ENCODE results near the gene KMT5B.
A peak's percentile ranks its signal among the peaks of the same experiment; 100 is the strongest.

The KMT5B gene

DNA sequence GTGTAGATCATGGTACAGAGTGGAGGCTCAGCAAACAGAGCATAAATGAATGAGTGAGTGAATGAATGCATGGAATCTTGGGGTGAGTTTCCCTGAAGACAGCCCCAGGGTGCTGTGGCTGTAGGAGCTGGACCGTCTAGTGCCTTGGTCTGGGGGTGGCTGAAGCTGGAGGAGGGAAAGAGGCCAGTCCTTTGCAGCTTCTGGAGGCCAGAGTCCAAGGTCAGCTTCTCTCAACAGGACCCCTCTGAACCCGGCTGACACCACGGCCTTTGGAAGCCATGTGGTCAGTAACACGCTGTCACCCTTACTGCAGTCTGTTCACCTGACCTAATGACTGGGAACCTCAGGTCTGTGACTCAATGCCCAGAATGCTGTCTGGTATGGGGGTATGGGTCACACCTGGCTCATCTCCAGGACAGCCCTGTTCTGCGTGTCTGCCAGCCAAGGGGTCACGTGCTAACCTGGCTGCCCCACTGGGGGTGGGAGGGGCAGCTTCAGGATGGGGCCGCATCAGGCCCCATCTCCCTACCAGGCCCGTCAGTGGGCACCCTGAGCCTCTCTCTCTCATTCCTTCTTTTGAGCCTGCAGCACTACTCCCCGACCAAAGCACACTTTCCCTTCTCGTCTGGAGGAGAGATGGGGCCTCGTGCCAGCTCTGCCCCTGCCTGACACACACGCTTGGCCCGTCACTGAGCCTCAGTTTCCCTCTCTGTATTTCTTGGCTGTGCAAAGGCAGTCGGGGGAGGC is 67.8 kb downstream of the KMT5B start:
- DNase-seq (ENCODE audit: low read depth in 2 of 2): no peak

DNA sequence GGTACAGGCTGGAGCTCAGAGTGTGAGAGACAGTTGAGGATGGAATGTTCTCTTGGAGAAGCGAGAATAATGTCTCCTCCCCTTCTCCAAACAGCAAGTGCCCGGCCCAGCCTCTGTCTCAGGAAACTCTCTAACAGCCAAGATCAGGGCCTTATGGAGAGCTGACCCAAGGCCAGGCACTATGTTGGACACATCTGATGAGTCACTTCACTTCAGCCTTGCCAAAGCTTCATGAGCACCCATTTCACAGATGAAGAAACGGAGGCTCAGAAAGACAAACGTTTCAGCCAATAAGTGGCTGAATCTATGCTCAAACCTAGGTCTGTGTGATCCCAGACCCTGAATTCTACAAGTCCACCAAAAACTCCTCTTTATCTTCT is 69.8 kb downstream of the KMT5B start:
- no peak for DNase-seq (ENCODE audit: low read depth in 2 of 2)

DNA sequence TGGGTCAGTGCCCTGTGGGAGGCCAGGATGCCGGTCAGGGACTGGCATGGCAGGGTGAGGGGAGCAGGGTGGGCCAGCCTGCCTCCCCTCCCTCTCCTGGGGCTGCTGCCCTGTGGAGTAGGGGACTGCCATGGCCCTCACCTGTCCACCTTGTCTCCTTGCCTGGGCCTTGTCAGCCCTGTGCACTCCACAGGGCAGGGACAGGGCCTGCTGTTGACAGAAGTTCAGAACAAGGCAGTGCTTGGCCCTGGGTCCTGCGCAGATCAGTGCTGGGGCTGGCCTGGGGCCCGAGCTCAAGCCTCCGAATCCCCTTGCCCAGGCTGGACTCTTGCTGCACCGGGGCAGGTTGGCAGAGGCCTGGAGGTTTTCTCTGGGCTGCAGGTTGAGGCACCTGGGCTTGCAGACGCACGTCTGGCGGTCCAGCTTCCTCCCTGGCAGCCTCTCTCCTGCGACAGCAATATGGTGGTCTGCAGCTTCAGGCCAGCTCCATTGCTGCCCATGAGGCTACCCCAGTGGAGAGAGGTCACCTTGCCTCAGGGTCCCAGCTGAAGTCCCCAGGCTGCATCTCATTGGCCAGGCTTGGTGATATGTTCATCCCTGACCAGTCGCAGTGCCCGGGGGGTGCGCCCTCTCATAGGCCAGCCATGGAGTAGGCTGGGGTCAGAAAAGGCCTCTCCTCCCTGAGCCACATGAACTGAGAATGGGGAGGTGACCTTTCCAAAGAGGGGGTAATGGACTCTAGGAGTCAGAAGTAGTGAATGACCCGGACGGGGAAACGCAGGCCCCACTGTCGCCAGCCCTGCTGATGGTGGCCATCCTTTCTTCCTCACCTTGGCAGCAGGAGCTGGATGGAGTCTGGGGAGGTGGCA is 70.4 kb downstream of the KMT5B start:
- DNase-seq (ENCODE audit: low read depth in 2 of 2): no peak

DNA sequence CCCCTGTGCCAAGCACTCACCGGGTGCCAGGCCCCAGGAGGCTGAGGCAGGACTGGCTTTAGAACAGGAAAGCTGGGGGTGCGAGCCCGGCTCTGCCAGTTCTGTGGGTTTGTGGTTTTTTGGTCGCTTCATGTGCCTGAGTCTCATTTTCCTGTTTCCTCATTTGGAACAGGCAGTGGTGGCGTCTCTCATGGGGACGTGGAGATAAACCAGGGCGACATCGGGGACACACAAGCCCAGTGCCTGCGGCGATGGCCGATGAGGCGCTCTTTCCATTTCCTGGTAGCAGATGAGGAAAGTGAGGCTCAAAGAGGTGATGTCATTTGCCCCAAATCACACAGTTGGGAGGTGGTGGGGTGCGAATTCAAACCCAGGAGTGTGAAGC is 71.1 kb downstream of the KMT5B start:
- peak; percentile 35 to 38 for DNase-seq (ENCODE audit: low read depth in 2 of 2)

DNA sequence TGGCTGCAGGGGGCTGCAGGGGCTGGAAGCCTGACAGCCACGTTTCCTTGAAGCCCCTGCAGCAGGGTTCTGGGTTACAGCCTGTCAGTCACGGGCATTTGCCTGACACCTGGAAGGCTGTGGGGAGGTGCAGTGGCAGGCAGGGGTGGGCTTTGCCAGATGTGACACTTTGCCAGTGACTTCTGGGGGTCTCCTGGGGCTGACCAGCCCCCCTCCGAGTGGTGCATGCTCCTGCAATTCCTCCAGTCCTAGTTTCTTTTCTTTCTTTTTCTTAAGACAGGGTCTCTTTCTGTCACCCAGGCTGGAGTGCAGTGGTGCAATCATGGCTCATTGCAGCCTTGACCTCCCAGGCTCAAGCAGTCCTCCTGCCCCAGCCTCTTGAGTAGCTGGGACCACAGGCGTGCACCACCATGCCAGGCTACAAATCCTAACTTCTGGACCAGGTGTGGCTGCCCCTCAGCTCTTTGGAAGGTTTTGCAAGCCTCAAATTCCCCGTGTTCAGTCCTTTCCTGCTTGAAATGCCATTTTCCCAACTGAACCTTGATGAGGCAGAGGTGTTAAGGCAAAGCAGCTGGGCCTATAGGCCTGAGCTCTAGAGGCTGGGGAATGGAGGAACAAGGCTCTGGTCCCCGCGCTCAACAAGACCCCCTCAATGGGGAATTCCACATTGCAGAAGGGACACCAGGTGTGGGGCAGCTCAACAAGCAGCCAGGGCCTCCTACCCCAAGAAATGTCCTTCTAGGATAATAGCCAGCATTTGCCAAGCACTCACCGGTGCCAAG is 71.7 kb downstream of the KMT5B start:
- no peak for DNase-seq (ENCODE audit: low read depth in 2 of 2)

DNA sequence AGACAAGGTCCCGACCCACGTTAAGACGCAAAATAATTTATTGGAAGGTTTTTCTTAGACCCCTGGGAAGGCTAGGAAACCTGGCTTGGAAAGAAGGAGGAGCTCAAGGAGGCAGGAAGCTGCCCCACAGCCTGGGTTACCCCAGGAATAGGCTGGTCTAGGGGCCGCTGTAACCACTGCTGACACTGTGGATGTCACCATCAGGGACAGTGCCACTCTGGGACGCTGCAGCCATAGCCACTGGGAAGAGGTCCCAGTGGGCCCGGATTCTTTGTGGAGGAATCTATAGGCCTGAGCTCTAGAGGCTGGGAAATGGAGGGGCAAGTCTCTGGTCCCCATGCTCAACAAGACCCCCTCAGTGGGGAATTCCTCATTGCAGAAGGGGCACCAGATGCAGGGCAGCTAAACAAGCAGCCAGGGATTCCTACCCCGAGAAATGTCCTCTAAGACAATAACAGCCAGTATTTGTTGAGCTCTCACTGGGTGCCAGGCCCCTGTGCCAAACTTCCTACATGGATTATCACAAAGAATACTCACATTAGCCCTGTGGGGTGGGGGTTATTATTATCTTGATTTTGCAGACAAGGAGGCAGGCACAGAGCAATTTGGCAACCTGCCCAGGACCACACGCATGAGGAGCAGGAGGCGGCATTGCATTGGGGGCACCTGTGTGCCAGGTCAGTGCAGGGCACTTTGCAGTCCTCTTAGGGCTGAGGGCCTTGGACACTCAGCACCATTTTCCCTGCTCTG is 72.4 kb downstream of the KMT5B start:
- no peak for DNase-seq (ENCODE audit: low read depth in 2 of 2)

DNA sequence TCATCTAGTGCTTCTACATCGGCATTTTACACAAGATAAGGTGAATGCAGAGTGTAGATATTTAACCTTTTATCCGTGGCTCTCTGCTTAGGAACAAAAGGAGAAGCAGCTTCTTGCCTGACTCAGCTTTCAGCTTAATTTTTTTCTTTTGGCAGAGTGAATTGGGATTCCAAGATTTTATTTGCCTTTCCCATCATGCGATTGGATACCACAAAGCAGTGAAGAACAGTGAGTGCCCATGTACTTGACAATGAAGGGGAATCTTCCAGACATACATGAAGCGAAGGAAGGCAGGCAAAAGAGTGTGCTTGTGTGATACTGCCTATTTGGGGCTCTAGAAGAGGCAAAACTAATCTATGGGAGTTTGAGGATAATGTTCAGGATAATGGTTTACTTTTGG is 74.9 kb downstream of the KMT5B start:
- no peak for DNase-seq (ENCODE audit: low read depth in 2 of 2)

DNA sequence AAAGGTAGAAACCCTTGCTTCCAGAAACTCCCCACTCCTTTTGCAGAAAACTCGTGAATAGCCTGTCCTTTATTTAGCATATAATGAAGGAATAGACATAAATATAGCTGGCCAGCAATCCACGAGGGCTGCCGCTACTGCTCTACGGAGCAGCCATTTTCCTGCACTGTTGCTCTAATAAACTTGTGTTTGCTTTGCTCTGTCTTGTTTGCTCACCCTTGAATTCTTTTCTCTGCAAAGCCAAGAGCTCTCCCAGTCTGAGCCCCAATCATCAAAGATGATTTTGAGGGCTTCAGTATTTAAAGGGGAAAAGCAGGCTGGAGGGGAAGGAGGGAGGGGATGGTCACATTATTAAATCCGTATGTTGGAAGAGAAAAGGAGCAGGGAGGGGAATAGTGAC is 75.3 kb downstream of the KMT5B start:
- no peak for DNase-seq (ENCODE audit: low read depth in 2 of 2)

DNA sequence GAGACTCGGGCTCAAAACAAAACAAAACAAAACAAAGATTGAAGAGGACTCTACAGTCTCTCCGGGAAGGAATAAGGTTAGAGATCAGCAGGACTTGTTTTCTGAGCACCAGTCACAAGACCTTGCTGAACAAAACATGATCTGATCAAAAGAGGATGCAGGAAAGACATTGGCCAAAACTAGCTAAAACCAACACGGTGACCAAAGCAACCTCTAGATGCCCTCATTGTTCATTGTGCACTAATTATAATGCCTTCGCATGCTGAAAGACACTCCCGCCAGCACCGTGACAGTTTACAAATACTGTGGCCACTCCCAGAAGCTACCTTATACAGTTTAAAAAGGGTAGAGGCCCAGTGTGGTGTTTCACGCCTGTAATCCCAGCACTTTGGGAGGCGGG is 76.2 kb downstream of the KMT5B start:
- no peak for DNase-seq (ENCODE audit: low read depth in 2 of 2)

DNA sequence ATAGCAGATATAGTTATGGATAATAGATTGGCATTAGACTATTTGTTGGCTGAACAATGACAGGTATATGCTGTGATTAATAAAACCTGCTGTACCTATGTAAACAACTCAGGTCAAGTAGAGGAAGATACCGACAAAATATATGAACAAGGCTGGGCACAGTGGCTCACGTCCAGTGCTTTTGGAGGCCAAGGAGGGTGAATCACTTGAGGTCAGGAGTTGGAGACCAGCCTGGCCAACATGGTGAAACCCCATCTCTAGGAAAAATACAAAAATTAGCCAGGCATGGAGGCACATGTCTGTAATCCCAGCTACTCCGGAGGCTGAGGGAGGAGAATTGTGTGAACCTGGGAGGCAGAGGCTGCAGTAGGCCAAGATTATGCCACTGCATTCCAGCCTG is 77.9 kb downstream of the KMT5B start:
- no peak for DNase-seq (ENCODE audit: low read depth in 2 of 2)

DNA sequence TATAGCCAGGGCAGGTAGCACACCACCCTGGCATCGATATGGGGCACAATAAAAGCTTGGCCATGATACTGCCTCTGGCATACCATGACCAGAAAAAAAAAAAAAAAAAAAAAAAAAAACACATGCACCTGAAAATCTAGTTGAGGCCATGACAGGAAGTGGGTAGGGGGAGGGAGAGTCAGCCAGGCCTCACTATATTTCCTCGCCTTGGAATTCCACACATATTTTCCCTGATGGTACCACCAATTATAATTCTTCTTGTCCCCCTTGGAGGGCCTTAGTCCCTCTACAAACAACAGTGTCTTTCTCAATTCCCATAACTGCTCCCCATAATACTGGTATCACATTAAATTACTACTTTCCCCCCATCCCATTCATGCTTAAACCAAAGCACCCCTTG is 79.3 kb downstream of the KMT5B start:
- DNase-seq (ENCODE audit: low read depth in 2 of 2): no peak

DNA sequence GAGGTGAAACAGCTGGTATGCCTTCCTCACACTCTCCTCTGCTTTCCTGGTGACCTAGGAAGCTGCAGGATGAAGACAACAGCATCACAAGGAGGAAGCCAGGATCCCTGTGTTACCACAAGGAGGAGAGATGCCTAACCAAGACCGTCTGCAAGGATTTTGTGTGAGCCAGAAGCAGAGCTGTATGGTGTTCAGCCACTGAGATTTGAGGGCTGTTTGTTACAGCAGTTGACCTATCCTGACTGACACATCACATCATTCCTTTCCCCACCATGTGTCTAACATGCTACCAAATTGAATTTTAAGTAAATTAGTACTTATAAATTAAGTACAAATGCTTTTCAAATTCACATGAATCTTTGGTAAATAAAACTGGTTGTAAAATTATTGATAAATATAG is 83.0 kb downstream of the KMT5B start:
- no peak for DNase-seq (ENCODE audit: low read depth in 2 of 2)

DNA sequence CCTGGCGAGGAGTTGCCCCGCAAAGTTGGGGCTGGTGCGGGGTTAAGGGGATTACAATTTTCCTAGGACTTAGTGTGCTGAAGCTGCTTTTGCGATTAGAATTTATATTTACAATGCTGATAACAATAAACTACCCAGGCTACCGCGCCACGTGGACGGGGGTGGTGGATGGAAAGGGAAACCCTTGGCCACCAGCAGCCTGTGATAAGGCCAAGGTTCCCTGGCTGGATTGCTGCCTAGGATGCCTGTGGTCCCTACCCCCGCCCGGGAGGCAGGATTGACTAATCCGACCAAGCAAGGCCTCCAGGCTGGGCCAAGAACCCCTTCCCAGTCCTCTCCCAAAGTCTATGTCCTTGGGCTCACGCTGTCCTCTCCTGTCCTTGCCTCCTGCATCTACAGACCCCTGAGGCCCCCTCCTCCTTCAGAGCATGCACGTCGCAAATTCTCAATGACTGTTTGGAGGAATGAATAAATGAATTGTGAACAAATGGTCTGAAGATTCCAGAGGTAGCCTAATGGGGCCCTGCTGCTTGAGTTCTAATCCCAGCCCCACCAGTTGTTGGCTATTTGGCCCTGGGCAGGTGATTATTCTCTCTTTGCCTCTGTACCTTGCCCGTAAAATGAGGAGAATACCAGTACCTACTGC is 84.3 kb downstream of the KMT5B start:
- DNase-seq (ENCODE audit: low read depth in 2 of 2): no peak

DNA sequence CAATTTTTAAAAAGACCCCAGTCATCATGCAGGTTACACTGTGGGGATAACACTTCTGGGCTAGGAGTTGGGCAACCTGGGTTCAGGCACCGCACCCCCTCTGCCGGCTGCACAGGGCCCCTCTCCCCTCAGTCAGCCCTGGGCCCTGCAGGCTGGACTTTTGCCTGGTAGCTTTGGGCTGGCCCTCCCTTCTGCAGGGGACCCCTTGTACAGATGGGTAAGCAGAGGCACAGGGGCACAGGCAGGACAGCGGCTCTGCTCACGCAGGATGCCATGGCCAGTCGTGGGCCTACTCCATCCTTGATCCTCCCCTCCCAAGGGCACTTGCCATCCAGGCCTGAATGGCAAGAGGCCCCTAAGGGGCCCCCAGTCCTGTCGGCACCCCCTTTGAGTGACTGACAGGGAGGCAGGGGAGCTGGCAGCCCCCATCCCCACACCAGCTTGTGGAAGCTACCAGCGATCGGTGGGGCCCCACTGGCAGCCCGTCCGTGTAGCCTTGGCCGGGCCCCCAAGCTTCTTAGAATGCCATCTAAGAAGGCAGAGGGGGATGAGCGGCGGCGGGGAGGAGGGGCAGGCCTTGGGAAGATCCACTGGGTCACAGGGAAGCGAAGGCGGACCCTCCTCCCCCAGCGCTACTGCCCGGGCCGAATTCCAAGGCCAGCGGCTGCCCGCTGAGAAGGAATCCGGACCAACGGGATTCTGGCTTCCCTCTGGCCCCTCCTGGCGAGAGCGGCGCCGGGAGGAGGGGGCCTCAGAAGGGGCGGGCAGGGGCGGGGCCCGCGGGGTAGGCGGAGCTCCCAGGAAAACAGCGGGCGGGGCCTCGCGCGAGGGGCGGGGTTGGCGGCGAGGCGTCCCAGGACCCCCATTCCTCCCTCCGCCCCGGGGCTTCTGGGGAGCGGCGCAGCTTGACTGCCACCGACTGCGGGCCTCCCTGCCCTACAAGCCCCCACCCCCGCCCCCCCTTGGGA is 85.1 kb downstream of the KMT5B start:
- no peak for DNase-seq (ENCODE audit: low read depth in 2 of 2)

DNA sequence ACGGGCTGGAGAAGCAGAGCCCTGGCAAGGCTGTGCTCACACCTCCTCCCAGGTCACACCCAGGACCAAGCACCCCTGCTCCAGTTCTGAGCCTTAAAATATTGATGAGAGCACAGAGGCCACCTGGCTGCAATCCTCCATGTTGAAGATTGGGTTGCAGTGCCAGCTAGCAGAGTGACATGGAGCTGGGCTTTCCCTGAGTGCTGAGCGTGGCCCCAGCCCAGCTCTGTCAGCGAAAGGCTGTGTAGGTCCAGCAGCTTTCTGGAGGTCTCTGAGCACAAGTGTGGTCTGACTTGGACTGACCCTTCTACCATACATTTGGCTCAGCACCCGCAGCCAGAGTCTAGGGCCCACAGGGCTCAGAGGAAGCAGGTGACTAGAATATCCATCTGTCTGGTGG is 87.9 kb downstream of the KMT5B start:
- no peak for DNase-seq (ENCODE audit: low read depth in 2 of 2)

DNA sequence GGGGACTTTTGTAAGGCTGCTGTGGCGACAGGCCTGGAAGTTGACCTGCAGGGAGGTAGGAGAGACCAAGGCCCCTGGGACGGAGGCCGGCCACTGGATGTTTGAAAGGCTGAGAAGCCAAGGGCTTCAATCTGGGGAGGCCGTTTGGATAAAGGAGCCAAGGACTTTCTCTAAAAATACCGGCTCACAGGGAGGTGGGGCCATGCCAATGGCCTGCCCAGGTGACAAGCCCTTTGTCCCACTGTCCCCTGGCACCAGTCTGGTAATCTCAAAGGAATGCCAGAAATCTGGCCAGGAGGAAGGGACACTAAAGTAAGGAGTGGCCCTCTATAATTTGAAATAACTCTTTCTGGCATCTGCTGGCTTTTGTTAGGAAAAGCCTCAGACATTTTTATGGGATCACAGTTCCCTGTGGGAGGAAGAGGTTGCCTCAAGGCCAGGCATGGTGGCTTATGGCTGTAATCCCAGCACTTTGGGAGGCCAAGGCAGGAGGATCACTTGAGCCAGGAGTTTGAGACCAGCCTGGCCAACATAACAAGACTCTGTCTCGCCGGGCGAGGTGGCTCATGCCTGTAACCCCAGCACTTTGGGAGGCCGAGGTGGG is 90.1 kb downstream of the KMT5B start:
- DNase-seq (ENCODE audit: low read depth in 2 of 2): no peak

DNA sequence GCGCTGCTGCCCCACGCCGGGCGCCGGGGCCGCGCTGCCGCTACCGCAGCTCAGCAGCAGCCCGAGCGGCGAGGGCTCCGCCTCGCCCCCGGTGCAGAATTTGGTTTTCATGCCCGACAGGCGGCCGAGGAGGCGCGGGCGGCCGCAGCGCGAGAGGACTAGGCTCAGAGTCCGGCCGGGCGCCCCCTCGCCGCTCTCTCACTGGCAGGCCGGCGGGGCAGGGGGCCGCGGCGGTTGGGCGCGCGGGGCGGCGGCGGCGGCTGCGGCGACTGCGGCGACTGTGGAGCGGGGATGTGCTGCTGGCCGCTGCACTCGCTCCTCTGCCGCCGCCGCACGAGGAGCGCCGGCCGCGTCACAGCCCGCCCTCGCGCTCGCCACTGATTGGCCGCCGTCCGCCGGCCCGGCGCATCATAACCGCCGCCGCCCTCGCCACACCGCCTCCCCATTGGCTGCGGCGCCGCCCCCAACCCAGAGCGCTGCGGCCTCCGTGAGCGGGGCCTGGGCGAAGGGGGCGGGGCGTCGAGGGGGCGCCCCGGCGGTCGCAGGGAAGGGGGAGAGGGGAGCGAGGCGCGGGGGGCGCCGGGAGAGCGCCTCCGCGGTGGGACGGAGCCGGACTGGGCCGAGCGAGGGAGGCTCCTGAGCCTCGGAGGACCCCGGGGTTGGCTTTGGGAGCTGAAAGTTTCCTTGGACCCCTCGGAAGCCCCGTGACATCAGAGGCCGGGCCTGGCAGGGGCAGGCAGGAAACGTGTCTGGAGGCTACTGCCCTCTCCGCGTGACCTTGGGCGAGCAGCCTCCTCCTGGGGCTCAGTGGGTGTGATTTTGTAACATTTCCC is 91.8 kb downstream of the KMT5B start, which contains the start of gene CHKA:
CHKA (minus strand) TSS at position 322 of the 833 bp plus-strand sequence; CDS start at position 111, 211 bp downstream.
- DNase-seq (ENCODE audit: low read depth in 2 of 2): peak; percentile 71 to 91

DNA sequence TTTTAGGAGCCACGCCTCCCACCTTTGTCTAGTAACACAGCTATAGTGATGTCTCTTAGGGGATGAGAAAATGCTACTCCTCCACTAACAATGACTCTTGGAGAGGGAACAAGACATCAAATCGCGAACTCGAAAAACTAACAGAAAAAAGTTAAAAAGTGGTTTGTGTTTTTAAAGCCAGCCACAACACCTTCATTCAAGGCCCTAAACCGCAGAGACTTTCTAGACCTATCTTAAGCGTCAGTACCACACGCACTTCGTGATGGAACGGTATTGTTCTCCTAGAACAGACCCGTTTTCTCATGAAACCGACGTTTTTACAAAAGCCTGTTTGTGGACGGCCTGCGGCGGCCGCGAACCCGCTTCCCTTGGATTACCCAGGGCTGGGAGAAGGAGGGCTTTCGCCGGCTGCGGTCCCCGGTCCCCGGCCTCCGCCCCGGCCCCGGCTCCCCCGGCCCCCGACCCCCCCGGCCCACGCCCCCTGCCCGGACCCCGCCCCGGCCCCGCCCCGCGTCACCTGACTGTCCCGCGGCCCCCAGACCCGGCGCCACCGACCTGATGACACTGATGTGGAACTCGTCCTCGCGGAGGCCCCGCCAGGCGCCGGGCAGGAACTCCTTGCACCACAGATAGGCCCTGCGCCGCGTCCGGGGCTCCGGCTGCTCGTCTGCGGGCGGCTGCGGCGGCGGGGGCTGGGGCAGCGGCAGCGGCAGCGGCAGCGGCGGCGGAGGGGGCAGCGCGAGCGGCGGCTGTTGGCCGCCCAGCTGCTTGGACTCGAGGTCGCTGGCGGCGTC is 92.6 kb downstream of the KMT5B start:
- peak in 1 of 2 donors; percentile 34 for DNase-seq (ENCODE audit: low read depth in 2 of 2)
